SK-N-MC (cell line): ENCODE results near the gene TRAPPC11.

ENCODE experiments used
- EZH2 ChIP-seq: fragments of 200-600 bp; sonication (generic); IDR thresholded peaks from one replicate; pipeline ENCODE4 v1.6.1; 2017; ENCODE audit warnings: antibody characterized with exemption
- FOXP2 ChIP-seq: optimal IDR thresholded peaks from 2 replicates; pipeline ENCODE3; 2011; ENCODE audit warnings: mild to moderate bottlenecking, moderate library complexity; ENCODE audit not compliant: insufficient read depth; ENCODE audit errors: extremely low read length, control extremely low read depth
- POLR2AphosphoS5 ChIP-seq: IDR thresholded peaks from 2 replicates; pipeline ENCODE4 v1.6.1; 2012; ENCODE audit warnings: mild to moderate bottlenecking, low read depth, low read length, borderline replicate concordance

- TF ChIP-seq POLR2AphosphoS5 (no peak), EZH2 (no peak), FOXP2 (no peak)
Observed at GRCh38 chr4:183627979-183628588, 31.0 kb upstream of the TRAPPC11 start.
